GM19099 (cell line): ENCODE measurements around the gene CBFB.

Experiments used
- POLR2A ChIP-seq: IDR thresholded peaks from 3 replicates; pipeline ENCODE4 v1.6.1; 2011; ENCODE audit warnings: low read depth; ENCODE audit not compliant: insufficient read length; ENCODE audit errors: extremely low read depth

The CBFB gene

GRCh38 chr16:67027046-67027445 is 1.9 kb upstream of the CBFB start:
- no peak for TF ChIP-seq POLR2A

GRCh38 chr16:67028167-67028695 is 718 bp upstream of the CBFB start:
- TF ChIP-seq POLR2A: no peak

GRCh38 chr16:67029254-67030096 is 526 bp downstream of the CBFB start:
- TF ChIP-seq POLR2A: peak; percentile 56

- TF ChIP-seq POLR2A: no peak
Measured at GRCh38 chr16:67030221-67030962, 1.4 kb downstream of the CBFB start.

GRCh38 chr16:67034487-67034886 is 5.5 kb downstream of the CBFB start:
- TF ChIP-seq POLR2A: no peak

GRCh38 chr16:67035364-67035763 is 6.4 kb downstream of the CBFB start:
- no peak for TF ChIP-seq POLR2A

- TF ChIP-seq POLR2A: no peak
Measured at GRCh38 chr16:67036323-67036741, 7.4 kb downstream of the CBFB start.

GRCh38 chr16:67039260-67040020 is 10.5 kb downstream of the CBFB start:
- no peak for TF ChIP-seq POLR2A

- TF ChIP-seq POLR2A: no peak
Measured at GRCh38 chr16:67040166-67040565, 11.2 kb downstream of the CBFB start.

- TF ChIP-seq POLR2A: no peak
Measured at GRCh38 chr16:67040906-67041305, 12.0 kb downstream of the CBFB start.

- TF ChIP-seq POLR2A: no peak
Measured at GRCh38 chr16:67043420-67043819, 14.5 kb downstream of the CBFB start.

GRCh38 chr16:67050796-67051195 is 21.8 kb downstream of the CBFB start:
- TF ChIP-seq POLR2A: no peak

GRCh38 chr16:67052399-67052798 is 23.4 kb downstream of the CBFB start:
- no peak for TF ChIP-seq POLR2A

GRCh38 chr16:67053767-67054334 is 24.9 kb downstream of the CBFB start:
- TF ChIP-seq POLR2A: no peak

GRCh38 chr16:67054901-67055300 is 26.0 kb downstream of the CBFB start:
- TF ChIP-seq POLR2A: no peak
